Neutrophil (primary cell): ENCODE data around the gene GTF3C1.

Source experiments
- H3K27ac ChIP-seq: fragments of 200-600 bp; sonication (generic); 2 replicates; pipeline ENCODE4 v1.5.1; 2016; ENCODE audit warnings: mild to moderate bottlenecking, moderate library complexity
- H3K27me3 ChIP-seq: fragments of 200-600 bp; sonication (generic); 2 replicates; pipeline ENCODE4 v1.6.0; 2016; ENCODE audit warnings: mild to moderate bottlenecking
- H3K36me3 ChIP-seq: fragments of 200-600 bp; sonication (generic); 2 replicates; pipeline ENCODE4 v1.5.1; 2017
- H3K4me1 ChIP-seq, 2 experiments: fragments of 200-600 bp in 1 of 2; sonication (generic) in 1 of 2; 1 replicate in 1 of 2; 2 replicates in 1 of 2; pipeline versions ENCODE4 v1.5.1 to v1.6.1; 2013 to 2016; ENCODE audit warnings: low read depth in 1 of 2, low read length in 1 of 2, mild to moderate bottlenecking in 1 of 2, moderate library complexity in 1 of 2; ENCODE audit not compliant: control insufficient read depth in 1 of 2, insufficient read depth in 1 of 2
- H3K4me3 ChIP-seq, 2 experiments: fragments of 200-600 bp in 1 of 2; sonication (generic) in 1 of 2; 1 replicate in 1 of 2; 2 replicates in 1 of 2; pipeline ENCODE4 v1.5.1; 2013 to 2016; ENCODE audit warnings: low read depth in 1 of 2, low read length in 1 of 2, mild to moderate bottlenecking in 1 of 2, moderate library complexity in 1 of 2
- H3K9me3 ChIP-seq: fragments of 200-600 bp; sonication (generic); 2 replicates; pipeline ENCODE4 v1.5.1; 2016
- CTCF ChIP-seq: fragments of 200-600 bp; sonication (generic); IDR thresholded peaks from 2 replicates; pipeline ENCODE4 v1.5.1; 2016; ENCODE audit warnings: antibody characterized with exemption

GTF3C1 gene

GRCh38 chr16:27424772-27425498, 124.8 kb downstream of the GTF3C1 start:
- H3K9me3 ChIP-seq = no peaks in the 10 kb centered on the region
- H3K36me3 ChIP-seq = no peaks in the 10 kb centered on the region
- H3K27me3 ChIP-seq = peaks cover 18% of the 10 kb centered on the region
- no peak for TF ChIP-seq CTCF
- no peak overlapping the region for H3K27ac ChIP-seq
- H3K4me3 ChIP-seq = no peak overlapping the region
- no peaks in the 10 kb centered on the region for H3K4me1 ChIP-seq

GRCh38 chr16:27421961-27422740, 127.6 kb downstream of the GTF3C1 start:
- Histone ChIP-seq H3K9me3 (no peaks in the 10 kb centered on the region), H3K36me3 (no peaks in the 10 kb centered on the region), H3K27ac (no peak overlapping the region), H3K4me1 (no peaks in the 10 kb centered on the region), H3K27me3 (peaks cover 7% of the 10 kb centered on the region), H3K4me3 (no peak overlapping the region)
- TF ChIP-seq CTCF = no peak

GRCh38 chr16:27417047-27417671, 132.6 kb downstream of the GTF3C1 start:
- H3K4me3 ChIP-seq = no peak overlapping the region
- H3K4me1 ChIP-seq = peaks cover 10 to 17% of the 10 kb centered on the region in 2 experiments
- H3K36me3 ChIP-seq = no peaks in the 10 kb centered on the region
- no peaks in the 10 kb centered on the region for H3K27me3 ChIP-seq
- no peak overlapping the region for H3K27ac ChIP-seq
- no peaks in the 10 kb centered on the region for H3K9me3 ChIP-seq
- TF ChIP-seq CTCF = no peak

- no peak for TF ChIP-seq CTCF
- Histone ChIP-seq H3K27me3 (no peaks in the 10 kb centered on the region), H3K4me3 (no peak overlapping the region), H3K4me1 (peaks cover 13 to 23% of the 10 kb centered on the region in 2 experiments), H3K36me3 (no peaks in the 10 kb centered on the region), H3K9me3 (no peaks in the 10 kb centered on the region), H3K27ac (no peak overlapping the region)
These were observed 134.8 kb downstream of the GTF3C1 start for GRCh38 chr16:27414788-27415431.

- H3K27me3 ChIP-seq = no peaks in the 10 kb centered on the region
- peaks cover 13 to 23% of the 10 kb centered on the region in 2 experiments for H3K4me1 ChIP-seq
- H3K4me3 ChIP-seq = no peak overlapping the region
- H3K9me3 ChIP-seq = no peaks in the 10 kb centered on the region
- H3K36me3 ChIP-seq = no peaks in the 10 kb centered on the region
- TF ChIP-seq CTCF = no peak
- H3K27ac ChIP-seq = no peak overlapping the region
These were observed 135.8 kb downstream of the GTF3C1 start for GRCh38 chr16:27413956-27414355.
